Activated CD4-positive, alpha-beta T cell treated with anti-CD3 and anti-CD28 coated beads, Interleukin-2, amount 10 ng/mL, durations not matched to agents 7 days and 5 days (primary cell): ENCODE measurements around the gene EMC9. TPM values are rescaled to one million over a fixed set of nuclear protein-coding genes. Genes with fewer than 3 reads are reported as not detected.

Experiments
- CTCF ChIA-PET: fragments of 350-600 bp; sonication (Branson Sonifier 250); formaldehyde crosslinking; loops from one replicate; lab custom pipeline; 2021; ENCODE audit warnings: antibody characterized with exemption; lab: Charles Lee
- POLR2A ChIA-PET: fragments of 350-600 bp; sonication (Branson Sonifier 250); formaldehyde crosslinking; loops from one replicate; lab custom pipeline; 2021; ENCODE audit warnings: antibody characterized with exemption; lab: Charles Lee
- DNase-seq: peaks from one replicate; pipeline ENCODE4 v3.0.0-alpha.2; 2020
- H3K27ac Mint-ChIP-seq: one replicate; pipeline ENCODE4 v1.8.0; 2021; ENCODE audit warnings: mild to moderate bottlenecking, moderate library complexity, mixed read lengths
- H3K27me3 Mint-ChIP-seq: one replicate; pipeline ENCODE4 v1.8.0; 2021; ENCODE audit warnings: mixed read lengths
- H3K36me3 Mint-ChIP-seq: one replicate; pipeline ENCODE4 v1.8.0; 2021; ENCODE audit warnings: low read depth, mixed read lengths
- H3K4me1 Mint-ChIP-seq: one replicate; pipeline ENCODE4 v1.8.0; 2021; ENCODE audit warnings: mixed read lengths
- H3K4me3 Mint-ChIP-seq: one replicate; pipeline ENCODE4 v1.8.0; 2021; ENCODE audit warnings: mild to moderate bottlenecking, moderate library complexity, mixed read lengths
- H3K9me3 Mint-ChIP-seq: one replicate; pipeline ENCODE4 v1.8.0; 2021; ENCODE audit warnings: mixed read lengths
- total RNA-seq, 2 experiments: library from RNA; stranded (reverse); gene quantifications; one replicate each; pipeline ENCODE4 v1.2.3, GENCODE V29; 2021

EMC9 gene
- total RNA-seq, 2 experiments from 2014 or later: 37.1 to 41.0 TPM

GRCh38 chr14:24135584-24135833 lies 5.9 kb downstream of the EMC9 start:
- peaks cover 37% of the 10 kb centered on the region for H3K36me3 Mint-ChIP-seq
- CTCF ChIA-PET: interaction anchor here (0.7 to 7.6 kb wide), 10 partner anchors 10 to 296 kb away, joined by 3 to 62 read pairs (median 3); partner anchors contain the start of genes DCAF11, IRF9, NRL and PSME2
- no peak for DNase-seq

GRCh38 chr14:24133735-24134134 lies 7.7 kb downstream of the EMC9 start:
- H3K4me1 Mint-ChIP-seq: peaks cover 46% of the 10 kb centered on the region
- ChIA-PET POLR2A (interaction anchor here (0.7 kb wide), 1 partner anchor 578 kb away, joined by 8 read pairs; the partner anchor contains the start of gene THTPA), CTCF (interaction anchor here (0.6 to 2.4 kb wide), 7 partner anchors 15 to 772 kb away, joined by 3 to 7 read pairs (median 3); partner anchors contain the start of genes DCAF11, IPO4 and NRL)
- H3K4me3 Mint-ChIP-seq: no peak overlapping the region
- H3K36me3 Mint-ChIP-seq: peaks cover 21% of the 10 kb centered on the region
- no peaks in the 10 kb centered on the region for H3K9me3 Mint-ChIP-seq
- no peaks in the 10 kb centered on the region for H3K27me3 Mint-ChIP-seq
- DNase-seq: no peak
- no peak overlapping the region for H3K27ac Mint-ChIP-seq

More at GRCh38 chr14:24135584-24135833, 5.9 kb downstream of the EMC9 start:
- Mint-ChIP-seq H3K4me3 (peak overlapping the region; percentile 84), H3K9me3 (no peaks in the 10 kb centered on the region), H3K27me3 (no peaks in the 10 kb centered on the region), H3K4me1 (peaks cover 58% of the 10 kb centered on the region), H3K27ac (peak overlapping the region; percentile 91)
- POLR2A ChIA-PET: interaction anchor here (0.8 to 1.2 kb wide), 4 partner anchors 11 to 43 kb away, joined by 3 to 7 read pairs (median 4); partner anchors contain the start of genes DCAF11, NRL, PSME2 and RNF31

DNA sequence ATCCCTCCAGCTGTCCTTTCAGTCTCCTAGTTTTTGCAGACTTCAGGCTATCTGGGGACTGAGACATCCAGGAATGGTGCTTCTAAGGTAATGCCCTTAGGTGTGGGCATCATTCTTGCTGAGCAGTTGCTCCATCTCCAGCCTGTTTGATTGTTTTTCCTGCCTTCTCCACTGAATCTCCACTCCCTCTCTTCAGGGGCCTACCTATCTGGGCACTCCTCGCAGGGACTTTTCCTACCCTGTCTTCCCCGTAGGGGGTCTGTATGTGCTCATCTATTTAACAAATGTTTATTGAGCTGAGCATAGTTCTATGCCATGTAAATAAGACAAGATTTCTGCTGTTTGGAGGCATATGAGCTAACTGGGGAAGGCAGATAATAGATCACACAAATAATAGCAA lies 8.4 kb downstream of the EMC9 start:
- no peak for DNase-seq
- ChIA-PET CTCF (interaction anchor here (0.7 to 2.4 kb wide), 3 partner anchors 8 to 25 kb away, joined by 3 to 7 read pairs (median 3); partner anchors contain the start of genes DCAF11, EMC9 and NRL), POLR2A (interaction anchor here (0.7 kb wide), 1 partner anchor 577 kb away, joined by 8 read pairs; the partner anchor contains the start of gene THTPA)
- peaks cover 13% of the 10 kb centered on the region for H3K36me3 Mint-ChIP-seq
- no peaks in the 10 kb centered on the region for H3K27me3 Mint-ChIP-seq
- H3K9me3 Mint-ChIP-seq: no peaks in the 10 kb centered on the region
- H3K4me3 Mint-ChIP-seq: no peak overlapping the region
- peaks cover 39% of the 10 kb centered on the region for H3K4me1 Mint-ChIP-seq
- H3K27ac Mint-ChIP-seq: peak overlapping the region; percentile 85

DNA sequence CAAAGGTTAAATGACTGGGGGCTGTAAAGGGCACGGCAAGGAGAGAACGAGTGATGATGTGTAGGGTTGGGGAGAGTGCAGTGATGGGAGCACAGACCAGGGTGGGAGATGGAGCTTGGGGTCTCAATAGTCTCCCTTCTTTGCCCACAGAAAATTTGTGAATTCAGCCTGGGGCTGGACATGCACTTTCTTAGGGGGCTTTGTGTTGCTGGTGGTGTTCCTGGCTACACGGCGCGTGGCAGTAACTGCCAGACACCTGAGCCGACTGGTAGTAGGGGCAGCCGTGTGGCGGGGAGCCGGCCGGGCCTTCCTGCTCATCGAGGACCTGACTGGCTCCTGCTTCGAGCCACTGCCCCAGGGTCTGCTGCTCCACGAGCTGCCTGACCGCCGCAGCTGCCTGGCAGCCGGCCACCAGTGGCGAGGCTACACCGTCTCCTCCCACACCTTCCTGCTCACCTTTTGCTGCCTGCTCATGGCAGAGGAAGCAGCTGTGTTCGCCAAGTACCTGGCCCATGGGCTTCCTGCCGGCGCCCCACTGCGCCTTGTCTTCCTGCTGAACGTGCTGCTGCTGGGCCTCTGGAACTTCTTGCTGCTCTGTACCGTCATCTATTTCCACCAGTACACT lies 9.2 kb downstream of the EMC9 start:
- DNase-seq: no peak
- Mint-ChIP-seq H3K4me3 (no peak overlapping the region), H3K27me3 (no peaks in the 10 kb centered on the region), H3K4me1 (peaks cover 34% of the 10 kb centered on the region), H3K9me3 (no peaks in the 10 kb centered on the region), H3K27ac (peak overlapping the region; percentile 85), H3K36me3 (peaks cover 8% of the 10 kb centered on the region)
- POLR2A ChIA-PET: no interaction called here
- CTCF ChIA-PET: interaction anchor here (0.8 to 2.4 kb wide), 6 partner anchors 9 to 42 kb away, joined by 3 to 7 read pairs (median 4); partner anchors contain the start of genes DCAF11, EMC9, IRF9 and NRL

DNA sequence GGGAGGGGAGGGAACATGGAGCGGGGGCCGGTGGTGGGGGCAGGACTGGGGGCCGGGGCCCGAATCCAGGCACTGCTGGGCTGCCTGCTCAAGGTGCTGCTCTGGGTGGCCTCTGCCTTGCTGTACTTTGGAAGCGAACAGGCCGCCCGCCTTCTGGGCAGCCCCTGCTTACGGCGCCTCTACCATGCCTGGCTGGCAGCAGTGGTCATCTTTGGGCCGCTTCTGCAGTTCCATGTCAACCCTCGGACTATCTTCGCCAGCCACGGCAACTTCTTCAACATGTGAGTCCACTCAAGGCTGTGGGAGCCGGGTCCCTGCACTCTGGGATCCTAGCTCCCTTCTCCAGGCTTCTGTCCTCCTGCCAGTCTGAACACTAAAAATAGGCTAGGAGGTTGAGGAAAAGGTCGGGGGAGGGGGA lies 9.8 kb downstream of the EMC9 start:
- POLR2A ChIA-PET: no interaction called here
- CTCF ChIA-PET: interaction anchor here (0.8 to 1.2 kb wide), 4 partner anchors 15 to 41 kb away, joined by 3 to 4 read pairs (median 4); partner anchors contain the start of gene IRF9
- Mint-ChIP-seq H3K27me3 (no peaks in the 10 kb centered on the region), H3K4me1 (peaks cover 29% of the 10 kb centered on the region), H3K4me3 (no peak overlapping the region), H3K9me3 (no peaks in the 10 kb centered on the region), H3K27ac (peak overlapping the region; percentile 50), H3K36me3 (peaks cover 2% of the 10 kb centered on the region)
- no peak for DNase-seq

GRCh38 chr14:24130717-24131548 lies 10.5 kb downstream of the EMC9 start:
- POLR2A ChIA-PET: no interaction called here

GRCh38 chr14:24130380-24130716 lies 11.0 kb downstream of the EMC9 start, which contains the start of gene FITM1:
Gene FITM1, plus strand, starts transcription at chr14:24130659. Its CDS starts 905 bp downstream, at chr14:24131564.
- no peak within 1 kb of the TSS for H3K4me3 Mint-ChIP-seq
- H3K9me3 Mint-ChIP-seq: no peaks in the 10 kb centered on the region
- no peak within 1 kb of the TSS for H3K27ac Mint-ChIP-seq
- CTCF ChIA-PET: interaction anchor here (0.7 to 1.2 kb wide), 2 partner anchors 16 to 20 kb away, joined by 3 read pairs; partner anchors contain the start of gene PSME2
- H3K36me3 Mint-ChIP-seq: no peaks in the 10 kb centered on the region
- peaks cover 27% of the 10 kb centered on the region for H3K4me1 Mint-ChIP-seq
- no peaks in the 10 kb centered on the region for H3K27me3 Mint-ChIP-seq
- no peak for DNase-seq
- POLR2A ChIA-PET: no interaction called here

More at GRCh38 chr14:24130717-24131548, 10.5 kb downstream of the EMC9 start:
- CTCF ChIA-PET: interaction anchor here (0.7 kb wide), 1 partner anchor 21 kb away, joined by 3 read pairs; no protein-coding TSS in a partner anchor
- Mint-ChIP-seq H3K27ac (no peak overlapping the region), H3K27me3 (no peaks in the 10 kb centered on the region), H3K4me3 (no peak overlapping the region), H3K4me1 (peaks cover 29% of the 10 kb centered on the region), H3K9me3 (no peaks in the 10 kb centered on the region), H3K36me3 (no peaks in the 10 kb centered on the region)
- DNase-seq: no peak

DNA sequence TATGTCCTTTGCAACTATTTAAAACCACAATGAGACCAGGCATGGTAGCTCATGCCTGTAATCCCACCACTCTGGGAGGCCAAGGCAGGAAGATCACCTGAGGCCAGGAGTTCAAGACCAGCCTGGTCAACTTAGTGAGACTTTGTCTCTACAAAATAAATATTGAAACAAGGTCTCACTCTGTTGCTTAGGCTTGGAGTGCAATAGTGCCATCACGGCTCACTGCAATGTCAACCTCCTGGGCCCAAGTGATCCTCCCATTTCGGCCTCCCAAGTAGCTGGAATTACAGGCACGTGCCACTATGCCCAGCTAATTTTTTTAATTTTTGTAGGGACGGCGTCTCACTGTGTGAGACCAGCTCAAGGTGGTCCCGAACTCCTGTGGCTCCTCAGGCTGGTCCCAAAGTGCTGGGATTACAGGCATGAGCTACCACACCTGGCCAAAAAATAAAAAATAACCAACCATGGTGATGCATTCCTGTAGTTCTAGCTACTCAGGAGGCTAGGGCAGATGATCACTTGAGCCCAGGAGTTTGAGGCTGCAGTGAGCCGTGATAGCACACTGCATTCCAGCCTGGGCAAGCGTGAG lies 11.9 kb downstream of the EMC9 start:
- DNase-seq: no peak
- H3K4me1 Mint-ChIP-seq: peaks cover 23% of the 10 kb centered on the region
- H3K4me3 Mint-ChIP-seq: no peak overlapping the region
- H3K9me3 Mint-ChIP-seq: no peaks in the 10 kb centered on the region
- no peaks in the 10 kb centered on the region for H3K27me3 Mint-ChIP-seq
- ChIA-PET POLR2A (no interaction called here), CTCF (interaction anchor here (0.7 to 1.2 kb wide), 2 partner anchors 13 to 17 kb away, joined by 3 read pairs; partner anchors contain the start of gene PSME2)
- H3K36me3 Mint-ChIP-seq: peaks cover 2% of the 10 kb centered on the region
- no peak overlapping the region for H3K27ac Mint-ChIP-seq

- POLR2A ChIA-PET: no interaction called here
- H3K27me3 Mint-ChIP-seq: no peaks in the 10 kb centered on the region
- no peaks in the 10 kb centered on the region for H3K9me3 Mint-ChIP-seq
- no peak for DNase-seq
- H3K4me1 Mint-ChIP-seq: peaks cover 18% of the 10 kb centered on the region
- no peak overlapping the region for H3K4me3 Mint-ChIP-seq
- peaks cover 12% of the 10 kb centered on the region for H3K36me3 Mint-ChIP-seq
- no peak overlapping the region for H3K27ac Mint-ChIP-seq
- CTCF ChIA-PET: interaction anchor here (0.8 to 1.6 kb wide), 3 partner anchors 10 to 12 kb away, joined by 3 to 5 read pairs (median 5); no protein-coding TSS in a partner anchor
Measured at GRCh38 chr14:24127673-24128072, 13.7 kb downstream of the EMC9 start.

DNA sequence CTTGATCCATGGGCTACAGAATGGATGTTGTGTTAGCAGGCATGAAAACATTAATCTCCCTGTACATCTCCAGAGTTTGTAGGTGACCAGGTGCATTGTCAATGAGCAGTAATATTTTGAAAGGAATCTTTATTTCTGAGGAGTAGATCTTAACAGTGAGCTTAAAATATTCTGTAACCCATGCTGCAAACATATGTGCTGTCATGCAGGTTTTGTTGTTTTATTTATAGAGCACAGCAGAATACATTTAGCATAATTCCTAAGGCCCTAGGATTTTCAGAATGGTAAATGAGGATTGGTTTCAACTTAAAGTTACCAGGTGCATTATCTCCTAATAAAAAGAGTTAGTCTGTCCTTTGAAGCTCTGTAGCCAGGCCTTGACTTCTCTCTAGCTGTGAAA lies 14.5 kb downstream of the EMC9 start:
- H3K27ac Mint-ChIP-seq: peak overlapping the region; percentile 3
- peaks cover 11% of the 10 kb centered on the region for H3K4me1 Mint-ChIP-seq
- POLR2A ChIA-PET: no interaction called here
- H3K36me3 Mint-ChIP-seq: peaks cover 14% of the 10 kb centered on the region
- no peak overlapping the region for H3K4me3 Mint-ChIP-seq
- no peaks in the 10 kb centered on the region for H3K9me3 Mint-ChIP-seq
- CTCF ChIA-PET: interaction anchor here (0.8 to 2.0 kb wide), 4 partner anchors 10 to 12 kb away, joined by 3 to 10 read pairs (median 5); partner anchors contain the start of genes DCAF11 and NRL
- DNase-seq: no peak
- H3K27me3 Mint-ChIP-seq: no peaks in the 10 kb centered on the region

DNA sequence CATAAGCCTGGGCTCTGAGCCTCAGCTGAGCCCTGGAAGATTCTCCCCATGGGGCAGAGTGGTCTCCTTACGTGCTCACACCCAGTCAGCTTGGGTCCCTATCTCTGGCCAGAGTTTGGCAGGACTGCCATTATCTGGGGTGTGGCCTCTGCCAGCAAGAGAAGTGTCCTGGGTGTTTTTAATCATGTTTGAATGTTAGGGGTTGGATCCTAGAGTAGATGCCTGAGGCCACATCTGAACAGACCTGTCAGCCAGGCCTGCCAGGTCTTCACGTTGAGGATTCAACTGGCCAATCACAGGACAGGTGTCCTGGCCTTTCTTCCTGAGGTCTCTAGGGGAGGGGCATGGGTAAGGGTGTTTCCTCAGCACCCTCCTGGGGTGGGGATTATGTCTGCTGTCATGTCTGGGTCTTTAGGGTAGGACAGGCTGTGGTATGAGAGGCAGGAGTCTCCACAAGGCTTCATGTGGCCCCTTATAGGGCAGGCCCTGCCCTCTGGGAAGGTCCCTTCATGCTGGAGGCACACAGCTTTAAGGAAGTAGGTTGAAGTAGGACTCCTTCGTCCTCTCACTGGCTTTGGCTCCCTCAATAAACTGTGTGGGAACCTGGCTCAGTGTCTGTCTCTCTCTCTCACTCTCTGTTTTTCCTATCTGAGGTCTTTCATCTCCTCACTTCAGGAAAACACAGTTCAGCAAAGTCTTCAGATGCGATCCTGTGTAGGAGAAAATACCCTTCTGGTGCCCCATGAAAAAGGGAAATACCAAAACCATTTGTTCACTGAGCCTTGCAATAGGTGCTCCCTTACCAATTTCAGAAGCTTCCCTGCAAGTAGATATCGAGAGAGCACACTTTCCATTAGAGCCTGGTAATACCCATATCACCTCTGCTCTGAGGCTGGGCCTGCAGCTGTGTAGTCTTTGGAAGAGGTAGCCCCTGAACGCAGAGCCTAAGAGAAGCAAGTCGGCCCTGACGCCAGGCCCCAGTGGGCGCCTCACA lies 17.7 kb downstream of the EMC9 start:
- Mint-ChIP-seq H3K9me3 (no peaks in the 10 kb centered on the region), H3K27me3 (no peaks in the 10 kb centered on the region), H3K36me3 (peaks cover 41% of the 10 kb centered on the region), H3K27ac (no peak overlapping the region), H3K4me3 (no peak overlapping the region), H3K4me1 (peaks cover 9% of the 10 kb centered on the region)
- ChIA-PET CTCF (interaction anchor here (0.6 to 2.3 kb wide), 2 partner anchors 14 to 70 kb away, joined by 3 to 7 read pairs; no protein-coding TSS in a partner anchor), POLR2A (no interaction called here)
- DNase-seq: no peak
